SJSA1 (cell line): ENCODE measurements around the gene TDRD12. TPM values are rescaled to one million over a fixed set of nuclear protein-coding genes. Genes with fewer than 3 reads are reported as not detected.

Experiments used
- DNase-seq, 2 experiments: peaks; one replicate each; pipeline ENCODE4 v3.0.0-alpha.2; 2015 to 2020; ENCODE audit warnings: low spot score in 2 of 2, low read depth in 1 of 2
- H3K27ac ChIP-seq: fragments of 250-450 bp; sonication (Bioruptor Pico); 2 replicates; pipeline ENCODE4 v1.5.1; 2020; ENCODE audit warnings: mild to moderate bottlenecking, moderate library complexity
- H3K27me3 ChIP-seq: fragments of 250-450 bp; sonication (Bioruptor Pico); replicated peaks from 2 replicates; pipeline ENCODE4 v1.5.1; 2020; ENCODE audit warnings: mild to moderate bottlenecking, moderate library complexity
- H3K36me3 ChIP-seq: fragments of 250-450 bp; sonication (Bioruptor Pico); 2 replicates; pipeline ENCODE4 v1.5.1; 2020; ENCODE audit warnings: mild to moderate bottlenecking
- H3K4me1 ChIP-seq: fragments of 250-450 bp; sonication (Bioruptor Pico); replicated peaks from 2 replicates; pipeline ENCODE4 v1.6.1; 2021; ENCODE audit warnings: mild to moderate bottlenecking
- H3K4me3 ChIP-seq: fragments of 250-450 bp; sonication (Bioruptor Pico); 2 replicates; pipeline ENCODE4 v1.5.1; 2020; ENCODE audit warnings: mild to moderate bottlenecking
- H3K9me3 ChIP-seq: fragments of 250-450 bp; sonication (Bioruptor Pico); replicated peaks from 2 replicates; pipeline ENCODE4 v1.5.1; 2020; ENCODE audit warnings: mild to moderate bottlenecking
- total RNA-seq: library from RNA; depleted of rRNA; stranded (reverse); fragments of >200 nt; shearing (Covaris generic); gene quantifications from 2 replicates; pipeline ENCODE4 v1.2.3, GENCODE V29; 2014; rRNA removed

TDRD12 gene
- total RNA-seq, 1 experiment from 2014 or later = 0.05 TPM

DNA sequence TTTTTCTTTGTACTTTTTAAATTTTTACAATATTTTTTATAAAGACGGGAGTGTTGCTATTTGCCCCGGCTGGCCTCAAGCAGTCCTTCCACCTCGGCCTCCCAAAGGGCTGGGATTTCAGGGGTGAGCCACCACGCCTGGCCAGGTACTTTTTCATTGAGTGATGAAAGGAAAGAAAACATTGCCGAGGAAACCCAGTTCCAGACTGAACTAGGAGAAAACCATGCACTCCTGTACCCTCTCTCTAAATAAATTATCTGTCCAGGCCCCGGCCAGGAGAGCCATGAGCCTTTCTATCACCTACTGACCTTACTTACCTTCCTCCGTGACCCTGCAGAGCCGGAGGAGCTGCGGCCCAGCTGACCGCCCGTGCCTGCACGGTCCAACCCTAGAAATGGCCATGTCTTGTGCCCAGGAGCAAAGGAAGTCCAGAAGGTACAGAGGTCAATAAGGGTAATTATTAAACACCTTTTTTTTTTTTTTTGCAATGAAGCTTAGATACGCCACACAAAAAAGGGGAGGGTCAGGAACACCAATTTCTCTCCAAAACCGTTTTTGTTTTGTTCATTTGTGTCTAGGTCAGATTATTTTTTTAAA lies 149.9 kb downstream of the TDRD12 start, which contains the start of gene SLC7A9:
Gene SLC7A9 (minus strand): TSS at position 399 of the 597 bp plus-strand sequence. CDS start 1,233 bp downstream, outside the sequence.
- Histone ChIP-seq H3K27me3 (peaks cover 2% of the 10 kb centered on the region; the same call in 1 of the 2 replicates), H3K4me1 (no peaks in the 10 kb centered on the region), H3K27ac (no peak within 1 kb of the TSS), H3K4me3 (no peak within 1 kb of the TSS), H3K9me3 (no peaks in the 10 kb centered on the region), H3K36me3 (no peaks in the 10 kb centered on the region)
- DNase-seq = no peak

DNA sequence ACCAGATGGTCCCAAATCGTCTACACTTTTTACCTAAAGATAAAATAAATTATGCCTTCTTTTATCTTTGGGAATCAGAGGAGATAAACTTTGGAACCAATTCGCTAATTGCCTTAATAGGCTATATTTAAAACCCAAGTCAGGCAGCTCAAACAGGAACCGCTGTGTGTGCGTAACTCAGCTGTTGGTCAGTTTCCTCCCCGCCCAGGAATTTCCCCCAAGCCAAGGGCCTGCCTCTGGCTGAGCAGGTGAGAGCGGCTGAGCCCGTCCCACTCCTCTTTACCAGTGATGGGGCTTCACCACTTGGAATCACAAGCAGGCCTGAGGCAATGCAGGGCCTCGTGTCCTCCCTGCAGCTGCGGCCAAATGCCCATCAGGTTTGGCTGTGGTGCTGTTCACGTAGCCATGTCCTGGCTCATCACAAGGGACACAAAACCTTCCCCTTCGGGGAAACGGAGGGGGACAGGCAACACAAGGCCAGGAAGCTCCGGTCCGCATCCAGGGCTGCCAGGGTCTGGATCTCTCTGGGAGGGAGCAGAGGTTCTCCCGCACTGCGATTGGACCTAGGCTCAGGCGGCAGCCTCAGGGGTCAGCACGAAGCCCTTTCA lies 150.5 kb downstream of the TDRD12 start:
- Histone ChIP-seq H3K4me3 (no peak overlapping the region), H3K36me3 (no peaks in the 10 kb centered on the region), H3K4me1 (no peaks in the 10 kb centered on the region), H3K27me3 (peaks cover 2% of the 10 kb centered on the region; the same call in 1 of the 2 replicates), H3K27ac (no peak overlapping the region), H3K9me3 (no peaks in the 10 kb centered on the region)
- no peak for DNase-seq

DNA sequence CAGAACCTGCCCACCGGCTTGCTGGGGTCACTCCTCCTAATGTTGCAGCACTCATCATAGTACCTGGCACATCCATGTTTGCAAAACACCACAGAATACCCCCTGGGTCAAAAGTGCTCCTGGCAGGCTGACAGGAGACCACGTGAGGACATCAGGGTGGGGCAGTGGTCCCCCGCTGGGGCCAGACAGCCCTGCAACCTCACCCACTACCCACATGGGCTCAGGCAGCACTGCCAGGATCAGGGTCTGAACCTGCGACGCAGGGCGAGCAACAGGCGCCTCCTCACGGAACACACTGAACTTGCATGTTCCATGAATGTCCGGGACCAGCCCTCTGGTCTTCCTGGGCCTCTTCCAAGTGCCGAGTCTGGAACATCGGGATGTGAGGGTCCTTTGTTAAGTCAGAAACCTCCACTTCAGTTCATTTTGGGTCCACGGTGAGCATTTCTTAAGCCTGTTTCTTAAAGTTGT lies 151.4 kb downstream of the TDRD12 start:
- Histone ChIP-seq H3K4me1 (no peaks in the 10 kb centered on the region), H3K27me3 (peaks cover 2% of the 10 kb centered on the region; the same call in 1 of the 2 replicates), H3K9me3 (no peaks in the 10 kb centered on the region), H3K27ac (no peak overlapping the region), H3K4me3 (no peak overlapping the region), H3K36me3 (no peaks in the 10 kb centered on the region)
- peak in 1 of 2 experiments; percentile 14 for DNase-seq

DNA sequence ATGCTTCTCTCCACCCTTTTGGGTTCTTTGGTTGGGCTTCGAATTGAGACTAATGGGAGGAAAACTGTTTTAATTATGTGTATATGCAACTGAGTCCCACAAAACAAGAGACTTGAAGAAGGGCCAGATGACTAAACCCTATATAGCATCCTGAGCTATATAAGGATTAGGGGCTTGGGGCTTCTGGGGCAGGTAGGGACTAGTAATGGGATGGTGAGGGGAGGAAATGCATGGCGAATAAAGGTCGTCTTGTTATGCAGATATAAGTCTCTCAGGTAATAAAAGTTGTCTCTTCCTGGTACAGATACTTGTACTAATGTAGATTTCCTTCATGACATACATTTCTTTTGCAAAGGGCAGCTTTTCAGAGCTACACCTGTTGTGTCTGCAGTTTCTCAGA lies 152.8 kb downstream of the TDRD12 start:
- Histone ChIP-seq H3K27ac (no peak overlapping the region), H3K9me3 (no peaks in the 10 kb centered on the region), H3K36me3 (no peaks in the 10 kb centered on the region), H3K4me3 (no peak overlapping the region), H3K27me3 (peaks cover 2% of the 10 kb centered on the region; the same call in 1 of the 2 replicates), H3K4me1 (no peaks in the 10 kb centered on the region)
- DNase-seq = no peak

DNA sequence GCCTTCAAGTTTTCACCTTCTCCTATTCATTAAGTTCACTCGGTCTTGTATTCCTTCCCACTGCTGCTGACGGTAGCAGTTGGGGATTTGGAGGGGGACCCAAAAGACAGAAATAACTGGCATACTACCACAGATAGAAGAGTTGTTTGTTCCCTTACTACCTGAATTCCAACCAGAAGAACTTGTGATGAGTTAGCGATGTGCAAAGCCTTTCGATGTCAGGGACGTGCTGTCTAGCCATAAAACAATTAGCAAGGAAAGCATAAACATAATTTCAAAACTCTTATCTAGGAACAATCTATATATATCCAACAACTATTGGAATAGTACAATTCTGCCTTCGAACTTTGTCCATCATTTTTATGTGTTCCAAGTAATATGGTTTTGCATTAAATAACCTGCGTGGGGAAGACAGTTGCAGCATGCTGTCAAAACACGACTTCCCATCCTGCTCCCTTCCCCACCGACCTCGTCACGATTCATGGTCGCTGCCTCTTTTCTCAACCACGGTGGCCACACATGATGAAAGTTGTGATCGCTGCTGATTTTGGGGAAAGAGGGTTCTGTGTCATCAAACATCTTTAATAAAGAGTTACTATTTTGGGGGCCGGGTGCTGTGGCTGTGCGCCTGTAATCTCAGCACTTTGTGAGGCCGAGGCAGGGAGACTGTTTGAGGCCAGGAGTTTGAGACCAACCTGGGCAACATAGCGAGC lies 153.8 kb downstream of the TDRD12 start:
- Histone ChIP-seq H3K36me3 (no peaks in the 10 kb centered on the region), H3K27me3 (peaks cover 2% of the 10 kb centered on the region; the same call in 1 of the 2 replicates), H3K4me1 (no peaks in the 10 kb centered on the region), H3K4me3 (no peak overlapping the region), H3K9me3 (no peaks in the 10 kb centered on the region), H3K27ac (no peak overlapping the region)
- peak in 1 of 2 experiments; percentile 18 for DNase-seq

DNA sequence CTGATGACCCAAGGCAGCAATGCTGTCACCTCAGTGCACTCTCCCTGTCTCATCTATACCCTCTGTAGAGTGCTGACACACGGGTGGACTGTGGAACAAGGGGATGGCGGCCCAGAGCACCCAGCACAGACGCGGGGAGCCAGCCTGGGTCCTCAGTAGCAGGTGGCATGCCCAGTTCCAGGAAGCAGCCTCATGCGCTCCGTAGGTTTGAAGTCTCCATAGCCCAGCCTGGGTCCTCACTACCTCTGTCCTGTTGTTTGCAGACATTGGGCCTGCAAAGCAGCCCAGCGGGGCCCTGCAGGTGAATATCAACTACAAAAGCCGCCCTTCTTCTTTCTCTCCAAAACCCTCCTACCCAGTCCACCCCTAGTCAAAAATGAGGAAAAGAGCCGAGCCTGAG lies 155.0 kb downstream of the TDRD12 start:
- DNase-seq = peak in 1 of 2 experiments; percentile 10
- H3K9me3 ChIP-seq = no peaks in the 10 kb centered on the region
- peaks cover 2% of the 10 kb centered on the region; the same call in 1 of the 2 replicates for H3K27me3 ChIP-seq
- no peak overlapping the region for H3K4me3 ChIP-seq
- no peak overlapping the region for H3K27ac ChIP-seq
- H3K36me3 ChIP-seq = no peaks in the 10 kb centered on the region
- no peaks in the 10 kb centered on the region for H3K4me1 ChIP-seq

DNA sequence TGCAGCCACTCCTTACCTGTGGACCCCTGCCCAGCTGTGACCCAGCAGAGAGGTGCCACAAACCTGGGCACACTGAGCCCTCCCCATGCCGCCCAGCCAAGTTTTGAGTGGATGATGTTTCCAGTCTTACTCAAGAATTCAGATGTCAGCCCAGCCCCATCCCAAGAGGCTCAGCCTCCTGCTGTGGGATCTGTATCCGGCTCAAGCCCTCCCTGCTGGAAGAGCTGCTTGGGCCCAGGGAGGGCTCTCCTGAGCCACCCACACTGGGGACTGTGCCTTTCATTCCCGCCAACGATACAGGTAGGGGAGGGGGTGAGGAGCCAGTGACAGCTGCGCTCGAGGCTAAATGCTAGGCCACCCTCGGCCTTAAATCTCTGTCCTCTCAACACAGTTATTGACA lies 155.9 kb downstream of the TDRD12 start:
- no peak overlapping the region for H3K27ac ChIP-seq
- H3K27me3 ChIP-seq = peaks cover 2% of the 10 kb centered on the region; the same call in 1 of the 2 replicates
- no peaks in the 10 kb centered on the region for H3K9me3 ChIP-seq
- H3K36me3 ChIP-seq = no peaks in the 10 kb centered on the region
- no peak for DNase-seq
- H3K4me1 ChIP-seq = no peaks in the 10 kb centered on the region
- no peak overlapping the region for H3K4me3 ChIP-seq

DNA sequence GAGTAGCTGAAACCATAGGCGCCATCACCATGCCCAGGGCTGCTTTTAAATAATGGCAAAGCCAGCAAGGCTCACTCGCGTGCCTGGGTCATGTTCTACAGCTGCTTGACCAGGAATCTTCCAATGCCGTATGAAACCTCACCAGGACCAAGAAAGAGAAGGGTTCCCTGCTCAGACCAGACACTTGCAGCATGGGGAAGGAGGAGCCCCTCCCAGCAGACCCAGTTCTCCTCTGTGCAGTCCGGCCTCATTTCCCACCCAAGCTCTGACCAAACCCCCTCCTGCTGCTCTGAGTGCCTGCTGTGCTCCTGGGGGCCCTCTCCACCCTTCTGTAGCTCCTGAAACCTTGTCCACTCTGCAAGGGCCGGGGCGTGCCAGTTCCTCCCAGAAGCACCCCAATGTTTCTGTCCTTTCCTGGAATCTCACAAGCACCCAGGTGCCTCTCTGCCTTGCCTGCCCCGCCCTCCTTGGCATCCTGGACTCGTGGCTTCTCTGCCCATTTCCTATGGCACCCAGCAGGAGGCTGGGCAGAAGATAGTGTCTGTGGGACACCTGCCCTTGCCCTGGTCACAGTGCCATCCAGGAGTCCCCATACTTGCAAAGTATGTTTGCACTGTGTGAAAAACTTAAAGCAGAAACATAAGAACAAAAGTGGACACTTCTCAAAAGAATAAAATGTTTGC lies 156.8 kb downstream of the TDRD12 start:
- Histone ChIP-seq H3K27ac (no peak overlapping the region), H3K36me3 (no peaks in the 10 kb centered on the region), H3K27me3 (no peaks in the 10 kb centered on the region; the same call in 1 of the 2 replicates), H3K9me3 (no peaks in the 10 kb centered on the region), H3K4me1 (no peaks in the 10 kb centered on the region), H3K4me3 (no peak overlapping the region)
- DNase-seq = peak in 1 of 2 experiments; percentile 28

DNA sequence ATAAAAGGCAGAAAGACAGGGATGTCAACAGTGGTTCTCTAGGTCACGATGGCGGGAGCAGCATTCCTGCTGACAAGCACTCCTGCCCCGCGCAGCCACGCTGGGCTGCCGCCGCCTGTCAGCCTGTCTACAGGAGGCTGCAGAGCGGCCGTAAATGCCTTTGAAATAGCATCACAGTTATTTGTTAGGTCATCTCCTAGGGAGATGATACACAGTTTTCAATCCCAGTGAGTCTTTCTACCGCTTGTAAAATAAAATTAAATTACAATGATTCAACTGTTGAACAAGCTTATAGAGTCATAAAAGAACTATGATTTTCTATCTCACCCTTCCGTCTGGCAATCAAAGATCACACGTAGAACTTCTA lies 157.3 kb downstream of the TDRD12 start:
- Histone ChIP-seq H3K27ac (no peak overlapping the region), H3K27me3 (no peaks in the 10 kb centered on the region; the same call in 1 of the 2 replicates)
- DNase-seq = peak in 1 of 2 experiments; percentile 28

More for the DNA sequence above, 157.3 kb downstream of the TDRD12 start:
- H3K9me3 ChIP-seq = no peaks in the 10 kb centered on the region
- H3K36me3 ChIP-seq = no peaks in the 10 kb centered on the region
- H3K4me3 ChIP-seq = no peak overlapping the region
- no peaks in the 10 kb centered on the region for H3K4me1 ChIP-seq

Other genes starting within 250 kb of the TDRD12 start
- 212 and 277 TPM in 2 replicates for gene PDCD5, start 138.6 kb upstream of the TDRD12 start, total RNA-seq
- gene ANKRD27, start 44.6 kb upstream of the TDRD12 start, total RNA-seq = 22.5 and 26.2 TPM in 2 replicates
- gene RGS9BP, start 43.9 kb upstream of the TDRD12 start, total RNA-seq = 0.05 TPM in 1 of 2 replicates, not detected in the other
- 7.3 and 14.1 TPM in 2 replicates for gene NUDT19, start 27.9 kb upstream of the TDRD12 start, total RNA-seq
- not detected in 2 replicates for gene SLC7A9, start 150.0 kb downstream of the TDRD12 start, total RNA-seq